Trophoblast cell (in vitro differentiated cells and primary cell): ENCODE measurements around the gene CD207.

Experiments used
- DNase-seq, 2 donors: peaks; one replicate each; pipeline ENCODE4 v3.0.0-alpha.2; 2016
- H2AFZ ChIP-seq: 2 replicates; pipeline ENCODE4 v1.6.1; 2013; ENCODE audit warnings: low read length, moderate library complexity, mild to moderate bottlenecking; ENCODE audit not compliant: insufficient read depth, poor library complexity
- H2AK5ac ChIP-seq: 2 replicates; pipeline ENCODE4 v1.6.1; 2013; ENCODE audit warnings: mild to moderate bottlenecking, low read length
- H2BK120ac ChIP-seq: 2 replicates; pipeline ENCODE4 v1.6.1; 2013; ENCODE audit warnings: low read length, mild to moderate bottlenecking, moderate library complexity; ENCODE audit not compliant: insufficient read depth, poor library complexity
- H2BK12ac ChIP-seq: 2 replicates; pipeline ENCODE4 v1.6.1; 2013; ENCODE audit warnings: mild to moderate bottlenecking, low read length, moderate library complexity
- H2BK5ac ChIP-seq: 2 replicates; pipeline ENCODE4 v1.6.1; 2013; ENCODE audit warnings: low read length, low read depth, moderate library complexity, mild to moderate bottlenecking; ENCODE audit not compliant: poor library complexity
- H3K14ac ChIP-seq: 2 replicates; pipeline ENCODE4 v1.6.1; 2013; ENCODE audit warnings: mild to moderate bottlenecking, low read length
- H3K18ac ChIP-seq: 2 replicates; pipeline ENCODE4 v1.6.1; 2013; ENCODE audit warnings: mild to moderate bottlenecking, low read length
- H3K23ac ChIP-seq: 2 replicates; pipeline ENCODE4 v1.6.1; 2013; ENCODE audit warnings: low read length
- H3K27ac ChIP-seq: 2 replicates; pipeline ENCODE4 v1.5.1; 2013; ENCODE audit warnings: low read depth, mild to moderate bottlenecking, inconsistent platforms, low read length, moderate library complexity
- H3K27me3 ChIP-seq: 2 replicates; pipeline ENCODE4 v1.6.1; 2013; ENCODE audit warnings: inconsistent platforms, mild to moderate bottlenecking, low read length, moderate library complexity; ENCODE audit not compliant: insufficient read depth
- H3K36me3 ChIP-seq, 2 experiments: 1 replicate in 1 of 2; 2 replicates in 1 of 2; pipeline ENCODE4 v1.6.1; 2013; ENCODE audit warnings: low read length in 2 of 2, mild to moderate bottlenecking in 2 of 2, moderate library complexity in 1 of 2; ENCODE audit not compliant: insufficient read depth in 2 of 2, control insufficient read depth in 1 of 2
- H3K4ac ChIP-seq: 2 replicates; pipeline ENCODE4 v1.6.1; 2013; ENCODE audit warnings: low read depth, mild to moderate bottlenecking, low read length, moderate library complexity
- H3K4me1 ChIP-seq, 2 experiments: 1 replicate in 1 of 2; 2 replicates in 1 of 2; pipeline ENCODE4 v1.6.1; 2013; ENCODE audit warnings: low read length in 2 of 2, mild to moderate bottlenecking in 2 of 2, moderate library complexity in 1 of 2; ENCODE audit not compliant: insufficient read depth in 2 of 2, control insufficient read depth in 1 of 2
- H3K4me2 ChIP-seq: 2 replicates; pipeline ENCODE4 v1.6.1; 2013; ENCODE audit warnings: inconsistent platforms, mild to moderate bottlenecking, low read length, moderate library complexity
- H3K4me3 ChIP-seq: 2 replicates; pipeline ENCODE4 v1.5.1; 2013; ENCODE audit warnings: mild to moderate bottlenecking, low read depth, low read length, inconsistent platforms
- H3K79me1 ChIP-seq: one replicate; pipeline ENCODE4 v1.6.1; 2013; ENCODE audit warnings: low read length
- H3K79me2 ChIP-seq: 2 replicates; pipeline ENCODE4 v1.6.1; 2013; ENCODE audit warnings: low read length, mild to moderate bottlenecking; ENCODE audit not compliant: control insufficient read depth, insufficient read depth, poor library complexity
- H3K9ac ChIP-seq: 2 replicates; pipeline ENCODE4 v1.6.1; 2013; ENCODE audit warnings: mild to moderate bottlenecking, low read length
- H3K9me3 ChIP-seq: 2 replicates; pipeline ENCODE4 v1.6.1; 2013; ENCODE audit warnings: low read depth, mild to moderate bottlenecking, control low read depth, inconsistent platforms, low read length; ENCODE audit not compliant: insufficient read depth
- H4K12ac ChIP-seq: 2 replicates; pipeline ENCODE4 v1.6.1; 2013; ENCODE audit warnings: low read depth, mild to moderate bottlenecking, low read length, moderate library complexity
- H4K8ac ChIP-seq: 2 replicates; pipeline ENCODE4 v1.6.1; 2013; ENCODE audit warnings: low read depth, mild to moderate bottlenecking, low read length, moderate library complexity
- H4K91ac ChIP-seq: one replicate; pipeline ENCODE4 v1.6.1; 2013; ENCODE audit warnings: low read depth, mild to moderate bottlenecking, low read length, moderate library complexity
- WGBS: extraction: QIAGEN DNeasy Blood & Tissue Kit; methylation state at CpG from one replicate; pipeline ENCODE4 v1.1.7; 2013; ENCODE audit warnings: missing lambda C conversion rate; ENCODE audit not compliant: insufficient read length, insufficient coverage; ENCODE audit errors: extremely low coverage; 5-methylcytosine and 5-hydroxymethylcytosine counted together

The CD207 gene

GRCh38 chr2:70807828-70808118 lies 27.8 kb downstream of the CD207 start:
- no peaks in the 10 kb centered on the region for H3K79me1 ChIP-seq
- no peak overlapping the region for H4K12ac ChIP-seq
- H2BK120ac ChIP-seq = no peak overlapping the region
- H2AK5ac ChIP-seq = no peak overlapping the region
- no peak overlapping the region for H3K23ac ChIP-seq
- no peak overlapping the region for H3K18ac ChIP-seq
- no peak overlapping the region for H3K14ac ChIP-seq
- H3K4me2 ChIP-seq = no peak overlapping the region
- no peaks in the 10 kb centered on the region for H3K79me2 ChIP-seq
- no peak overlapping the region for H3K9ac ChIP-seq
- DNase-seq = no peak
- no peak overlapping the region for H2BK5ac ChIP-seq
- no peak overlapping the region for H3K4me3 ChIP-seq
- no peak overlapping the region for H4K91ac ChIP-seq
- H3K27ac ChIP-seq = no peak overlapping the region
- no CpG with 5 or more reads among the region's 4 CpGs for WGBS
- H4K8ac ChIP-seq = no peak overlapping the region
- H3K36me3 ChIP-seq = no peaks in the 10 kb centered on the region
- H2AFZ ChIP-seq = no peak overlapping the region
- H3K27me3 ChIP-seq = no peaks in the 10 kb centered on the region
- no peak overlapping the region for H2BK12ac ChIP-seq
- peaks cover 2% of the 10 kb centered on the region for H3K9me3 ChIP-seq
- H3K4ac ChIP-seq = no peak overlapping the region
- no peaks in the 10 kb centered on the region for H3K4me1 ChIP-seq

- no peak for DNase-seq
- no peak overlapping the region for H4K8ac ChIP-seq
- no peak overlapping the region for H3K4me2 ChIP-seq
- no peak overlapping the region for H3K4ac ChIP-seq
- no peaks in the 10 kb centered on the region for H3K4me1 ChIP-seq
- H3K9ac ChIP-seq = no peak overlapping the region
- no peak overlapping the region for H2BK120ac ChIP-seq
- H3K18ac ChIP-seq = no peak overlapping the region
- H3K23ac ChIP-seq = no peak overlapping the region
- H4K12ac ChIP-seq = no peak overlapping the region
- H2AK5ac ChIP-seq = no peak overlapping the region
- no peak overlapping the region for H3K4me3 ChIP-seq
- no peak overlapping the region for H3K14ac ChIP-seq
- no peak overlapping the region for H2BK5ac ChIP-seq
- H3K79me2 ChIP-seq = no peaks in the 10 kb centered on the region
- no peak overlapping the region for H2AFZ ChIP-seq
- no peaks in the 10 kb centered on the region for H3K27me3 ChIP-seq
- H3K27ac ChIP-seq = no peak overlapping the region
- H3K9me3 ChIP-seq = peaks cover 2% of the 10 kb centered on the region
- H2BK12ac ChIP-seq = no peak overlapping the region
- H3K79me1 ChIP-seq = no peaks in the 10 kb centered on the region
- no peak overlapping the region for H4K91ac ChIP-seq
- no peaks in the 10 kb centered on the region for H3K36me3 ChIP-seq
- WGBS = no CpG with 5 or more reads among the region's 6 CpGs
These were observed 28.4 kb downstream of the CD207 start for GRCh38 chr2:70807102-70807827.

GRCh38 chr2:70806620-70807019 lies 29.0 kb downstream of the CD207 start:
- Histone ChIP-seq H4K8ac (no peak overlapping the region), H3K9ac (no peak overlapping the region), H2AFZ (no peak overlapping the region), H3K27me3 (no peaks in the 10 kb centered on the region), H4K12ac (no peak overlapping the region), H3K79me2 (no peaks in the 10 kb centered on the region), H3K4me2 (no peak overlapping the region), H2BK5ac (no peak overlapping the region), H3K36me3 (no peaks in the 10 kb centered on the region), H3K9me3 (peaks cover 2% of the 10 kb centered on the region), H3K27ac (no peak overlapping the region), H3K14ac (no peak overlapping the region), H3K18ac (no peak overlapping the region), H3K4me3 (no peak overlapping the region), H2BK12ac (no peak overlapping the region), H3K4ac (no peak overlapping the region), H2AK5ac (no peak overlapping the region), H3K23ac (no peak overlapping the region), H3K4me1 (no peaks in the 10 kb centered on the region), H2BK120ac (no peak overlapping the region), H3K79me1 (no peaks in the 10 kb centered on the region), H4K91ac (no peak overlapping the region)
- no CpG with 5 or more reads among the region's 6 CpGs for WGBS
- DNase-seq = peak in 1 of 2 donors; percentile 5

GRCh38 chr2:70806013-70806412 lies 29.6 kb downstream of the CD207 start:
- no peak overlapping the region for H3K23ac ChIP-seq
- no peak overlapping the region for H2AK5ac ChIP-seq
- no peak overlapping the region for H2AFZ ChIP-seq
- H3K4me2 ChIP-seq = no peak overlapping the region
- H4K12ac ChIP-seq = no peak overlapping the region
- no peaks in the 10 kb centered on the region for H3K27me3 ChIP-seq
- H2BK120ac ChIP-seq = no peak overlapping the region
- no peaks in the 10 kb centered on the region for H3K4me1 ChIP-seq
- H3K4me3 ChIP-seq = no peak overlapping the region
- H3K36me3 ChIP-seq = no peaks in the 10 kb centered on the region
- no peak overlapping the region for H4K91ac ChIP-seq
- H3K18ac ChIP-seq = no peak overlapping the region
- no peak overlapping the region for H2BK12ac ChIP-seq
- H3K14ac ChIP-seq = no peak overlapping the region
- no peak overlapping the region for H4K8ac ChIP-seq
- H3K9ac ChIP-seq = no peak overlapping the region
- H3K79me2 ChIP-seq = no peaks in the 10 kb centered on the region
- DNase-seq = no peak
- H3K27ac ChIP-seq = no peak overlapping the region
- H3K4ac ChIP-seq = no peak overlapping the region
- H3K79me1 ChIP-seq = no peaks in the 10 kb centered on the region
- H2BK5ac ChIP-seq = no peak overlapping the region
- no CpG with 5 or more reads among the region's 5 CpGs for WGBS
- H3K9me3 ChIP-seq = peaks cover 4% of the 10 kb centered on the region
